MM.1S (cell line): Measurements from ENCODE around the gene MYMX.

Experiments used
- DNase-seq: peaks from one replicate; pipeline ENCODE4 v3.0.0-alpha.2; 2015
- H2AFZ ChIP-seq: fragments of 300-600 bp; sonication (generic); 2 replicates; pipeline ENCODE4 v1.6.0; 2016; ENCODE audit warnings: antibody characterized with exemption, low read length
- H3F3A ChIP-seq: fragments of 300-600 bp; sonication (generic); 2 replicates; pipeline ENCODE4 v1.6.1; 2016; ENCODE audit warnings: mild to moderate bottlenecking, antibody characterized with exemption, low read length, moderate library complexity, mixed read lengths; ENCODE audit not compliant: insufficient read depth
- H3K27ac ChIP-seq: fragments of 300-600 bp; sonication (generic); 2 replicates; pipeline ENCODE4 v1.5.1; 2016; ENCODE audit warnings: mild to moderate bottlenecking, low read length
- H3K27me3 ChIP-seq: fragments of 300-600 bp; sonication (generic); replicated peaks from 2 replicates; pipeline ENCODE4 v1.6.0; 2016; ENCODE audit warnings: low read length; ENCODE audit not compliant: insufficient read depth
- H3K36me3 ChIP-seq: fragments of 300-600 bp; sonication (generic); replicated peaks from 2 replicates; pipeline ENCODE4 v1.6.1; 2016; ENCODE audit warnings: mild to moderate bottlenecking, low read length, mixed read lengths; ENCODE audit not compliant: insufficient read depth
- H3K4me1 ChIP-seq: fragments of 300-600 bp; sonication (generic); 2 replicates; pipeline ENCODE4 v1.6.1; 2016; ENCODE audit warnings: low read length, mixed read lengths
- H3K4me2 ChIP-seq: fragments of 300-600 bp; sonication (generic); 2 replicates; pipeline ENCODE4 v1.6.0; 2016; ENCODE audit warnings: low read depth, low read length
- H3K4me3 ChIP-seq: fragments of 300-600 bp; sonication (generic); 2 replicates; pipeline ENCODE4 v1.5.1; 2016; ENCODE audit warnings: low read length, mixed read lengths
- H3K79me2 ChIP-seq: fragments of 300-600 bp; sonication (generic); 2 replicates; pipeline ENCODE4 v1.6.1; 2016; ENCODE audit warnings: mixed run types, low read length, mixed read lengths
- H3K9ac ChIP-seq: fragments of 300-600 bp; sonication (generic); 2 replicates; pipeline ENCODE4 v1.6.1; 2016; ENCODE audit warnings: low read length, mixed read lengths
- H3K9me2 ChIP-seq: fragments of 300-600 bp; sonication (generic); replicated peaks from 2 replicates; pipeline ENCODE4 v1.6.1; 2016; ENCODE audit warnings: mild to moderate bottlenecking, low read length, mixed read lengths; ENCODE audit not compliant: insufficient read depth
- H3K9me3 ChIP-seq: fragments of 300-600 bp; sonication (generic); replicated peaks from 2 replicates; pipeline ENCODE4 v1.6.1; 2016; ENCODE audit warnings: mild to moderate bottlenecking, low read length, mixed read lengths; ENCODE audit not compliant: insufficient read depth
- H4K20me1 ChIP-seq: fragments of 300-600 bp; sonication (generic); 2 replicates; pipeline ENCODE4 v1.6.1; 2016; ENCODE audit warnings: mild to moderate bottlenecking, low read length, moderate library complexity, mixed read lengths; ENCODE audit not compliant: insufficient read depth
- CTCF ChIP-seq: fragments of 300-600 bp; sonication (generic); IDR thresholded peaks from 2 replicates; pipeline ENCODE4 v1.5.1; 2016; ENCODE audit warnings: antibody characterized with exemption, low read length, mixed read lengths
- EZH2 ChIP-seq: fragments of 300-600 bp; sonication (generic); optimal IDR thresholded peaks from 2 replicates; pipeline ENCODE3; 2017; ENCODE audit warnings: low read depth, mild to moderate bottlenecking, antibody characterized with exemption, low read length, mixed read lengths
- EZH2phosphoT487 ChIP-seq: fragments of 300-600 bp; sonication (generic); IDR thresholded peaks from 2 replicates; pipeline ENCODE4 v1.6.1; 2018; ENCODE audit warnings: antibody characterized with exemption, low read length

MYMX gene

DNA sequence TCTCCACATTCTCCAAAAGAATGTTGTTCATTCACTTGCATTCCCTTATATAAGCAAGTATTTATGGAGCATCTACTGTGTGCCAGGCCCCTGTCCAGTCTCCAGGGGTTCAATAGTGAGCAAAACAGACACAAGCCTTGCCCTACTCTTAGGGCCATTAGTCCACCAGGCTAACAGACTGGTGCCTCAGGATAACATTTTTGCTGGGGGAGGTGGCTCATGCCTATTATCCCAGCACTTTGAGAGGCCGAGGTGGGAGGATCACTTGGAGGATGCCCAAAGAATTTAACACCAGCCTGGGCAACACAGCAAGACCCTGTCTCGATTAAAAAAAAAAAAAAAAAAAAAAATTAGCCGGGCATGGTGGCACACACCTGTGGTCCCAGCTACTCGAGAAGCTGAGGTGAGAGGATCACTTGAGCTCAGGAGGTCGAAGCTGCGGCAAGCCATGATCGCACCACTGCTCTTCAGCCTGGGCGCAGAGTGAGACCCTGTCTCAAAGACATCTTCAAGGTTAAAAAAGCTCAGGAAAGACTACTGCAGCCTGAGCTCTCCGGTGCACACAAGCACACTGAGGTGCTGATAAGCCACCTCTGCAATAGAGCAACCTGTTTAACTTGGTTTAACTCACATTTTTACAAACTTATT lies 38.2 kb upstream of the MYMX start:
- Histone ChIP-seq H3K4me1 (no peaks in the 10 kb centered on the region), H3K9me2 (no peaks in the 10 kb centered on the region), H3K27me3 (no peaks in the 10 kb centered on the region; the same call in none of the 2 replicates), H3K9ac (no peak overlapping the region), H3K4me2 (no peak overlapping the region), H3K27ac (no peak overlapping the region), H3K36me3 (no peaks in the 10 kb centered on the region), H3F3A (no peaks in the 10 kb centered on the region), H3K79me2 (no peaks in the 10 kb centered on the region), H3K4me3 (no peak overlapping the region), H4K20me1 (no peaks in the 10 kb centered on the region), H3K9me3 (no peaks in the 10 kb centered on the region), H2AFZ (no peak overlapping the region)
- no peak for TF ChIP-seq EZH2phosphoT487
- DNase-seq: no peak

DNA sequence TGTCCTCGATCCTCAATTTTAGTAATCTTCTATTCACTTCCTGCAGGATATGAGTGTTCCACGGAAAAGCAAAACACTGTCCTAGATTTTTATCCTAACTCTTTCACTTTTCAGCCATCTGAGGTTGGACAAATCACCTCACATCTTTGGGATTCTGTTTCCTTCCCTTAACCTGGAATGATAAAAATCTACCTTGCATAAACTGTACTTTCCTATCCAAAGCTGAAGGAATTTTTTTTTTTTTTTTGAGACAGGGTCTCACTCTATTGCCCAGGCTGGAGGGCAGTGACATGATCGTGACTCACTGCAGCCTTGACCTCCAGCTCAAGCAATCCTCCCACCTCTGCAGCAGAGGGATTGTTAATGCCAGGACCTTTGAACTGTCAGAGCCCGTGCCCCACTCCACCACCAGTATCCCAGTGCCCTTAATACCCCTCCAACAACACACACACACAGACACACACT lies 37.6 kb upstream of the MYMX start:
- Histone ChIP-seq H3K9me2 (no peaks in the 10 kb centered on the region), H3K9ac (no peak overlapping the region), H3K4me3 (no peak overlapping the region), H3K4me2 (no peak overlapping the region), H3K4me1 (no peaks in the 10 kb centered on the region), H3K79me2 (no peaks in the 10 kb centered on the region), H2AFZ (no peak overlapping the region), H3K27me3 (no peaks in the 10 kb centered on the region; the same call in none of the 2 replicates), H3F3A (no peaks in the 10 kb centered on the region), H3K27ac (no peak overlapping the region), H4K20me1 (no peaks in the 10 kb centered on the region), H3K36me3 (no peaks in the 10 kb centered on the region), H3K9me3 (no peaks in the 10 kb centered on the region)
- no peak for DNase-seq
- TF ChIP-seq EZH2phosphoT487: no peak
- TF ChIP-seq CTCF: no peak
- no peak for TF ChIP-seq EZH2

GRCh38 chr6:44179648-44180047 lies 37.1 kb upstream of the MYMX start:
- no peaks in the 10 kb centered on the region for H3K36me3 ChIP-seq
- DNase-seq: no peak
- H3K27ac ChIP-seq: no peak overlapping the region
- no peaks in the 10 kb centered on the region for H3K9me2 ChIP-seq
- TF ChIP-seq EZH2phosphoT487 (no peak), CTCF (no peak), EZH2 (no peak)
- H3K27me3 ChIP-seq: no peaks in the 10 kb centered on the region; the same call in none of the 2 replicates
- H2AFZ ChIP-seq: no peak overlapping the region
- no peaks in the 10 kb centered on the region for H3K4me1 ChIP-seq
- no peaks in the 10 kb centered on the region for H3F3A ChIP-seq
- no peaks in the 10 kb centered on the region for H3K9me3 ChIP-seq
- H3K4me2 ChIP-seq: no peak overlapping the region
- H3K9ac ChIP-seq: no peak overlapping the region
- H3K4me3 ChIP-seq: no peak overlapping the region
- H3K79me2 ChIP-seq: no peaks in the 10 kb centered on the region
- no peaks in the 10 kb centered on the region for H4K20me1 ChIP-seq

GRCh38 chr6:44180406-44180805 lies 36.3 kb upstream of the MYMX start:
- H3K4me3 ChIP-seq: no peak overlapping the region
- TF ChIP-seq EZH2phosphoT487 (no peak), EZH2 (no peak), CTCF (no peak)
- no peak overlapping the region for H3K9ac ChIP-seq
- no peaks in the 10 kb centered on the region for H3K9me3 ChIP-seq
- DNase-seq: no peak
- no peaks in the 10 kb centered on the region; the same call in none of the 2 replicates for H3K27me3 ChIP-seq
- no peaks in the 10 kb centered on the region for H3K4me1 ChIP-seq
- no peak overlapping the region for H2AFZ ChIP-seq
- H3K36me3 ChIP-seq: no peaks in the 10 kb centered on the region
- H4K20me1 ChIP-seq: no peaks in the 10 kb centered on the region
- H3F3A ChIP-seq: no peaks in the 10 kb centered on the region
- no peak overlapping the region for H3K27ac ChIP-seq
- H3K9me2 ChIP-seq: no peaks in the 10 kb centered on the region
- no peak overlapping the region for H3K4me2 ChIP-seq
- no peaks in the 10 kb centered on the region for H3K79me2 ChIP-seq
